Measurements from ENCODE around the gene PRTG. TPM values are rescaled to one million over a fixed set of nuclear protein-coding genes. Genes with fewer than 3 reads are reported as not detected.
"Not testable (repeated sequence)": the region's sequence is repeated elsewhere in the genome, so short reads cannot be mapped to it uniquely, and the experiment has no call there.

PRTG gene
- total RNA-seq, 1 donor from 2014 or later, result not detected

DNA sequence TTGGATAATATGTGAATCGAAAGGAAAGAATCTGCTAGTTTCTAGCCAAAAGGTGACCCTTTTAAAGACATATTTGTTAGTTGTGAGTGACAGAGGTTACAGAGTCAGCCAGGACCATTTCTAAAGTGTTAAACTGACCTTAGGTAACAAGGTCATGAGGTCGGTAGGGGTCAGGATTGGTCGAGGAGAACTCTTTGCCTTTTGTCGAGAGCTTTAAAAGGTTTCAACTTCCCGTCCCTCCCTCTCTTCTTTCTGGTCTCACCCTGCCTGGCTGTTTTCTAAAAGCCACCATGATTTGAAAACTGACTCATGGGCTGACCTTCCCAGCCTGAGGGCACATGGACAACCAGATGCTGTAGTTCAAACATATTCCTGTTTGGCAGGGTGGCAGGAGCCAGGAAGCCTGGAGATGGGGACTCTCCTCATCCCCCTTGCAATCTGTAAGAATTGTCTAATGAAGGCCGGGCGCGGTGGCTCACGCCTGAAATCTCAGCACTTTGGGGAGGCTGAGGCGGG lies 25.8 kb upstream of the PRTG start:
- intact Hi-C loops (cut with micrococcal nuclease), result no loop called here
- no peaks in the 10 kb centered on the region for H3K36me3 Mint-ChIP-seq (ENCODE audit: low read depth)
- H3K4me3 Mint-ChIP-seq, result no peak overlapping the region
- H3K27ac Mint-ChIP-seq, result no peak overlapping the region
- no peaks in the 10 kb centered on the region for H3K9me3 Mint-ChIP-seq
- no peak for DNase-seq
- H3K27me3 Mint-ChIP-seq, result peaks cover 11% of the 10 kb centered on the region
- H3K4me1 Mint-ChIP-seq, result no peaks in the 10 kb centered on the region

DNA sequence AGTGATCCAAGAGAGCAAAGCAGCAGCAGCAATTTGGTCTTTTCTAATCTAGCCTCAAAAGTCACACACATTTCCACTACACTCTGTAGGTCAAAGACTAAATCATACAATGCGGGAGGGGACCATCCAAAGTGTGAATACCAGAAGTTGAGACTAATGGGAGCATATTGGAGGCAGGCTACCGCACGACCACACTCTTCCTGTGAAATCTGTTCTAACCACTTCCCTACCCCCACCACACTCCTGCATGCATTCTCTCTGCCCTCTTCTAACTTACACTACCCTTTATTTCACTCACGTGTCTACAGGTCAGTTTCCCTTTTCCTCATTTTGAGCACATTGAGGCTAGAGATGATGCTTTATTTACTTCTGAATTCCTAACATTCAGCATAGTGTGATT lies 23.7 kb upstream of the PRTG start:
- Mint-ChIP-seq H3K4me1 (no peaks in the 10 kb centered on the region), H3K36me3 (ENCODE audit: low read depth) (no peaks in the 10 kb centered on the region), H3K27ac (no peak overlapping the region), H3K27me3 (peaks cover 9% of the 10 kb centered on the region), H3K4me3 (no peak overlapping the region), H3K9me3 (no peaks in the 10 kb centered on the region)
- intact Hi-C loops (cut with micrococcal nuclease), result no loop called here
- DNase-seq, result no peak

DNA sequence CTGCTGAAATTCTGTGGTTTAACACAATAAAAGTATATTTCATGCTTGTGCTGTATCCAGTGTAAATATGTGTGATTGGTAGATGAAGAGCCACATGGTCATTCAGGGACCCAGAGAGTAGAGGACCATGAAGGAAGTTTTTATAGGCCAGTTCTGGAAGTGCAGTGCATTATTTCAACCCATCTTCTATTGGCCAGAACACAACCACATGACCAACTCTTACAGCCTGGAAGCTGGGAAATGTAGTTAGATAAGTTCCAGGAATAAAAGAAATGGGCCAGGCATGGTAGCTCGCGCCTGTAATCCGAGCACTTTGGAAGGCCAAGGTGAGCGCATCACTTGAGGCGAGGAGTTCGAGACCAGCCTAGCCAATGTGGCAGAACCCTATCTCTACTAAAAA lies 21.4 kb upstream of the PRTG start:
- DNase-seq, result no peak
- no peaks in the 10 kb centered on the region for H3K4me1 Mint-ChIP-seq
- intact Hi-C loops (cut with micrococcal nuclease), result no loop called here
- no peak overlapping the region for H3K4me3 Mint-ChIP-seq
- no peaks in the 10 kb centered on the region for H3K36me3 Mint-ChIP-seq (ENCODE audit: low read depth)
- peaks cover 3% of the 10 kb centered on the region for H3K27me3 Mint-ChIP-seq
- H3K27ac Mint-ChIP-seq, result no peak overlapping the region
- H3K9me3 Mint-ChIP-seq, result no peaks in the 10 kb centered on the region

DNA sequence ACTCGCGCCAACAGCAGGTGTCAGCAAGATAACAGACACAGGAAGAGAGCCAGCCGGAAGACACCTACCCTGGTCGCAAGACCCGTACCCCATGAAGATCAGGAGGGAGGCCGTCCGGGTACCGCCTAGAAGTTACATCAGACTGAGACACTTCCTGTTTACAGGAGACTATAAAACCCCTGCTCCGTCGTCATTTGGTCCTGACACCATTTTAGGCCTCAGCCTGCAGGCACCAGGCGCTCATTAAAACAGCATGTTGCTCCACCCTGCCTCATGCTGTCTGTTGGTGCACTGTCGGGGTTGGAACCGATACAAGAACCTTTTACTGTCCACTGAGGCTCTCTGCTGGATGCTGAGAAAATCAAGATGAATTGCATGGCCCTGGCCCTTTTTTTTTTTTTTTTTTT lies 15.6 kb upstream of the PRTG start:
- H3K27me3 Mint-ChIP-seq, result peaks cover 11% of the 10 kb centered on the region
- no peaks in the 10 kb centered on the region for H3K4me1 Mint-ChIP-seq
- H3K36me3 Mint-ChIP-seq (ENCODE audit: low read depth), result no peaks in the 10 kb centered on the region
- no peak overlapping the region for H3K27ac Mint-ChIP-seq
- no peak overlapping the region for H3K4me3 Mint-ChIP-seq
- no peaks in the 10 kb centered on the region for H3K9me3 Mint-ChIP-seq
- DNase-seq, result no peak
- intact Hi-C loops (cut with micrococcal nuclease), result no loop called here

DNA sequence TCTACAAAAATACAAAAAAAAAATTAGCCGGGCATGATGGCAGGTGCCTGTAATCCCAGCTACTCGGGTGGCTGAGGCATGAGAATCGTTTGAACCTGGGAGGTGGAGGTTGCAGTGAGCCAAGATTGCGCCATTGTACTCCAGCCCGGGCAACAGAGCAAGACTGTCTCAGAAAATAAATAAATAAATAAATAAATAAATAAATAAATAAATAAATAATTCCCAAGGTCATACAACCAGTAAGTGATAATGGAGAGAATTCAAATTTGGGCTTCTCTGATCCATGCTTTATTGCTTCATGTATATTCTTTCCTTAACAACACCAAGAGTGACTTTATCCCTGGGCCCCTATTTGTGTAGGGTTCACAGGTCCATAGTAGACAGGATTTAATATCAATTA lies 10.5 kb upstream of the PRTG start:
- not testable (repeated sequence) for H3K27ac Mint-ChIP-seq

DNA sequence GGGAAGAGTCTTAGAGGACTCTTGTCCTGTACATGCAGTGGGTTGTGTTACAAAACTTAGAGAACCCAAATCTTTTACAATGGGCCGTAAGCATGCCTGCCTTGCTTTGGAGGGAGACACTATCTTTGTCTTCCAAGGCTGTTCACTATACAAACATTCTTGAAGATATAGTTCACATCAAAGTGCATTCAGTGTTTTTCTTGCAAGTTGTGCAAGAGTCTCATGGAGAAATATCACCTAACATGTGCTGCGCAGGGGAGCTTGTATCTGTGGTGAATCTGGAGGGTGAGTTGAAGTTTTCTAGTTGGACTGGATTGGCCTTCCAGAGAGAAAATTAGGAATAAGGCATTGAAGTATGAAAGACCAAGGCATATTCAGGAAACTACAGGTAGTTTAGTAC lies 7.8 kb upstream of the PRTG start:
- DNase-seq, result no peak
- H3K4me3 Mint-ChIP-seq, result no peak overlapping the region
- no peaks in the 10 kb centered on the region for H3K9me3 Mint-ChIP-seq
- no peaks in the 10 kb centered on the region for H3K4me1 Mint-ChIP-seq
- H3K27ac Mint-ChIP-seq, result no peak overlapping the region
- H3K36me3 Mint-ChIP-seq (ENCODE audit: low read depth), result no peaks in the 10 kb centered on the region
- intact Hi-C loops (cut with micrococcal nuclease), result no loop called here
- H3K27me3 Mint-ChIP-seq, result peaks cover 19% of the 10 kb centered on the region

More for the DNA sequence above, 10.5 kb upstream of the PRTG start:
- intact Hi-C loops (cut with micrococcal nuclease); H3K9me3 Mint-ChIP-seq; H3K4me3 Mint-ChIP-seq; H3K4me1 Mint-ChIP-seq; H3K36me3 Mint-ChIP-seq (ENCODE audit: low read depth); DNase-seq: not testable (repeated sequence)
- H3K27me3 Mint-ChIP-seq, result peaks cover 16% of the 10 kb centered on the region

DNA sequence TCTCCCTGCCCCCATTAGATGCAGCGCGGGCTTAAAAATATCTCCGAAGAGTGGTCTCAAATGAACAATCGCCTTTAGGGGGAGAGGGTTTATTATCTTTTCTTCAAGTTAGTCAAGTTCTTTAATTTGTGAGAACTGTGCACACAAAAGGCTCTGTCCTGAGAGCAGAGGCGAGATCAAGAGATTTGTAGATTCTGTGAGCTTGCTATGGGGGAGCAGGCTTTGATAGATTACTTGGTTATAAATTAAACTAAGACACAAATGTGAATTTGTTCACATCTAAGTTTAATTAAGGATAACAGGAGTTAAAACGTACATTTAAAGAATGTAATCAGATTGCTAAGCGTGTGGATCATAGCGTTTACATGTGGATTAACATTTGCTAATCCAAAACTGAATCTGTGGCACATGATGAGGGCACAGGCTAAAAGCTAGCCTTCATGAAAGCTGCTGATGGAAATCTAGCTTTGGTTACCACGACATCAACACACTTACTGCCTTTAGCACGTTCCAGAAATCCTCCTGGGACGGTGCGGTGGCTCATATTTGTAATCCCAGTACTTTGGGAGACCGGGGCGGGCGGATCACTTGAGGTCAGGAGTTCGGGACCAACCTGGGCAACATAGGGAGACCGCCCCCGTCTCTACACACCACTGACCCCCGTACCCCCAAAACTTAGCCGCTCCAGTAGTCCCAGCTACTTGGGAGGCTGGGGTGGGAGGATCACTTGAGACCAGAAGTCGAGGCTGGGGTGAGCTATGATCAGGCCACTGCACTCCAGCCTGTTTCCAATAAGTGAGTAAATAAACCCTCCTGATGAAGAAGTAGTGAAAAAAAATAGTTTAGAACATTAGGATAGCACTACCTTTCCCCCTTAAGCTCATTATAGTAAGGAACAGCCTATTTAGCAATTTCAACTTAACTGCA lies 1.0 kb upstream of the PRTG start:
- Mint-ChIP-seq H3K4me3 (peak overlapping the region; percentile 34), H3K36me3 (ENCODE audit: low read depth) (no peaks in the 10 kb centered on the region), H3K9me3 (no peaks in the 10 kb centered on the region), H3K27me3 (peaks cover 34% of the 10 kb centered on the region), H3K27ac (peak overlapping the region; percentile 32), H3K4me1 (no peaks in the 10 kb centered on the region)
- no peak for DNase-seq
- intact Hi-C loops (cut with micrococcal nuclease), result no loop called here

DNA sequence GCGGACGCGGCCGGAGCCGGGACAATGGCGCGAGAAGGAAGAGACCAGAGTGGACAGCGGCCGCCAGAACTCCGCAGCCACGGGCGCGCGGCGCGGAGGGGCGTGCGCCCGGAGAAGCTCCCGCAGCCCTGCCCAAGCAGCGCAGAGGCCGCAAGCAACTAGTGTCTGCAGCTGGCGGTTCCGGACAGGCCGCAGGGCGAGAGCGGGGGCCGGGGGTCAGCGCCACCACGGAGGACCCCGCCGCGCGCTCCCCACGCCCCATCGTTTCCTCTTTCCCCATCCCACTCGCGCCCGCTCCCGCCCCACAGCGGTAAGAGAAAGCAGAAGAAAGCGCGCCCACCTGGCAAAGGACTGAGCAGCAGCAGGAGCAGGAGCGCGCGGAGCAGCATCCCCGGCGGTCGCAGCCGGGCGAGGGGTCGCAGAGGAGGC lies 440 bp downstream of the PRTG start:
- intact Hi-C loops (cut with micrococcal nuclease), result no loop called here
- H3K27ac Mint-ChIP-seq, result no peak overlapping the region
- no peaks in the 10 kb centered on the region for H3K36me3 Mint-ChIP-seq (ENCODE audit: low read depth)
- H3K4me1 Mint-ChIP-seq, result no peaks in the 10 kb centered on the region
- H3K4me3 Mint-ChIP-seq, result peak overlapping the region; percentile 74
- DNase-seq, result peak; percentile 68
- H3K9me3 Mint-ChIP-seq, result no peaks in the 10 kb centered on the region
- peaks cover 39% of the 10 kb centered on the region for H3K27me3 Mint-ChIP-seq

DNA sequence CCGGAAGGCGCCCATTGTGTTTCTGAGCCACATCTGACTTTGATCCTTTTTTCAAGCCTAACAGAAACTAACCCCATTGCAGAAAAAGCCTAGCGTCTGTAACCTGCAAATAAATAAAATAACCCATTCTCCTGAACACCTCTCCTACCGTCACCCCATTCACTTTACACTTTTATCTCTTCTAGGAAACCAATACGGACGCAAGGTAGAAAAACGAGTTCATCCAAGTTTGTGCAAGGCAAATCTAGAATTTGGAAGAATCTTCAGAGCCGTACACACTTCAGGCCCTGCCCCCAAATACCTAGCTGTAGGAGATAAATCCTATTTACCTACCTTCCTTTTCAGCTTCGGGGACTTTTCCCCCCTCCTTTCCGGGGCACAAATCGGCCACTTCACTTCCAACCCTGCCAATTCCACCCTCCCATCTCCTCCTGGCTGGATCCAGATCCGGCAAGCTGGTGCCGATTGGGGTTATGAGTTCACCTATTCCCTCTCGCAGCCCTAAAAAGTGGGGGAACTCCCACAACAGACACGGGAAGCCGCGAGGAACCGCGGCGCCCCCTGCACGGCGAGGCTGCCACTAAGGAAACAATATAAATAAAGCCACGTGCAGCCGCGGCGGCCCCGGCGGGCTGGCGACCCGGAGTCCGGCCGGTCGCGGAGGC lies 987 bp downstream of the PRTG start:
- no peak overlapping the region for H3K4me3 Mint-ChIP-seq
- H3K36me3 Mint-ChIP-seq (ENCODE audit: low read depth), result no peaks in the 10 kb centered on the region
- H3K4me1 Mint-ChIP-seq, result no peaks in the 10 kb centered on the region
- peaks cover 40% of the 10 kb centered on the region for H3K27me3 Mint-ChIP-seq
- peak; percentile 60 for DNase-seq
- no peak overlapping the region for H3K27ac Mint-ChIP-seq
- intact Hi-C loops (cut with micrococcal nuclease), result no loop called here
- no peaks in the 10 kb centered on the region for H3K9me3 Mint-ChIP-seq

DNA sequence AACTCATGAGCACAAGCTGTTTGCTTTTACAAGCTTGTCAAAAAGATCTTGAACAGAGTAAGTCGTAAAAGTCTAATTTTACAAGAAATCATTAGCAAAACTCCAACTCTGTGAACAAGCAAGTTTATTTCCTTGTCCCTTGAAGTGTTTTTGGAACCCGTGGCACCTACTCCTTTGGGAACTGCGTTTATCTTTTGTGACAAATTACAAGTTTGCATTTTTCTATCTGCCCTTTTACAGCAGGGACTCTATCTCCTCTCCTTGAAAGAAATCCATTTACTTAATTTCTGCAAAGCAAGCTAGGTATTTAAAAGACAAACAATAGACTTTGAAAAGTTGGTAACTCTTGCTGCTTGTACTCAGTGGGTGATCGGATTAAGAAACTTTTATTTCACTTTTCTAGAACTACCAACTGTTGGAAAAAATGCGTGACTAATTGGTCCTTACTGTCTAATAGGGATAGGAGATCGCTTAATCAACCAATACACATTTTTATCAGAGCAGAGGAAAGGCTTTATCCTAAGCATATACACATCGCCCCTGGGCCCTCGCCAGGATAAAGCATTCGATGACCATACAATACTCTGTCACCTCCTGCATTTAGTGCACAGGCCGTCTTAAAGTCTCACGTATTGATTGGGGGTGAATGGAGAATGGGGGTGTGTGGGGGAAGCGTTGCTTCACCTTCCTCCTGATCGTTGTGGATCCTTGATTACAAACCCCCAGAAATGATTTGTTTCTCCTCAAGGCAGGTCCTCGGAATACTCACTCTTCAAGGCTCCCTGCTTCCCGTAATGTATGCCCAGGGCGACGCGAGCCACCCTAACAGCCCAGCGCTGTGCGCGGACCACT lies 1.7 kb downstream of the PRTG start:
- no peak overlapping the region for H3K4me3 Mint-ChIP-seq
- H3K36me3 Mint-ChIP-seq (ENCODE audit: low read depth), result no peaks in the 10 kb centered on the region
- intact Hi-C loops (cut with micrococcal nuclease), result no loop called here
- H3K4me1 Mint-ChIP-seq, result no peaks in the 10 kb centered on the region
- H3K27me3 Mint-ChIP-seq, result peaks cover 45% of the 10 kb centered on the region
- H3K9me3 Mint-ChIP-seq, result no peaks in the 10 kb centered on the region
- peak; percentile 60 for DNase-seq
- H3K27ac Mint-ChIP-seq, result no peak overlapping the region

DNA sequence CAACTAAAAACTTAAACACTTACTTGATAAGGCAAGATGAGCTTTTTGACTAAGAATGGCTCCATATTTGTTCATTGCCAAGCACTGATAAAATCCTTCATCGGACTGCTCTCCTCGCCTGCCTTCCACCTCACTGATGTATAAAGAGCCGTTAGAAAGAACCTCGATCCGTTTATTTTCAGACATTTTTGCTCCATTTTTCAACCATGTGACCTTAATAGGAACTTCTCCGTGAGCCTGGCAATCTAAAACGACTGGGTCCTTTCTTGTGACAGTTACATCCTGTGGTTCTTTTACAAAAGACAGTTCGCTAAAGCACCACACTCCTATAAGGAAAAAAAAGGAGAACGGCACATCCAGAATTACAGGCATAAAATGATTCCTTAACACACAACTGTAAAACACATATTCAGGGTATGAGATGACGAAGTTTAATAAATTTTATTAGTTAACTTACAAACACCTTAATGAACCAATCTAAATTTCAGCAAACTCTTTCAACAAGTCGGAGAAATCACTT lies 2.5 kb downstream of the PRTG start:
- Mint-ChIP-seq H3K27ac (no peak overlapping the region), H3K27me3 (peaks cover 48% of the 10 kb centered on the region), H3K4me3 (no peak overlapping the region), H3K36me3 (ENCODE audit: low read depth) (no peaks in the 10 kb centered on the region), H3K9me3 (no peaks in the 10 kb centered on the region), H3K4me1 (no peaks in the 10 kb centered on the region)
- intact Hi-C loops (cut with micrococcal nuclease), result no loop called here
- no peak for DNase-seq

DNA sequence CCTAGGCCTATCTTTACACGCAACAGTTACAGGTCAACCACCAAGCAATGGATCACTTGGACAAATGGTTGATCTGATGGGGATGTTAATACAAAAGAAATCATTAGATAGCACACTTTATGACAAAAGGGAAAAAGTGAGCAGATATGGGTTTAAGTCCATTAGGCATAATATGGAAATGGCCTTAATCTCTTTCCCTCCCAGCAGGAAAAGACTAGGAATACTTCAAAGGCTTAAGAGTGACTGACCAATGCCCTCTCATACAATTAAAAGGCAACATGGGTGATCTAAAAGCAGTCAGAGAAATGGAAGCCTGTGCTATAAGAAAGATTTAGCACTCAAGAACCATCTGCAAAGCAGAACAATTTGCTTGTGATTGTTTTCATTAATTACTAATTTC lies 3.3 kb downstream of the PRTG start:
- no peaks in the 10 kb centered on the region for H3K36me3 Mint-ChIP-seq (ENCODE audit: low read depth)
- intact Hi-C loops (cut with micrococcal nuclease), result no loop called here
- no peak overlapping the region for H3K4me3 Mint-ChIP-seq
- no peaks in the 10 kb centered on the region for H3K9me3 Mint-ChIP-seq
- H3K27ac Mint-ChIP-seq, result no peak overlapping the region
- no peaks in the 10 kb centered on the region for H3K4me1 Mint-ChIP-seq
- peaks cover 45% of the 10 kb centered on the region for H3K27me3 Mint-ChIP-seq
- no peak for DNase-seq

DNA sequence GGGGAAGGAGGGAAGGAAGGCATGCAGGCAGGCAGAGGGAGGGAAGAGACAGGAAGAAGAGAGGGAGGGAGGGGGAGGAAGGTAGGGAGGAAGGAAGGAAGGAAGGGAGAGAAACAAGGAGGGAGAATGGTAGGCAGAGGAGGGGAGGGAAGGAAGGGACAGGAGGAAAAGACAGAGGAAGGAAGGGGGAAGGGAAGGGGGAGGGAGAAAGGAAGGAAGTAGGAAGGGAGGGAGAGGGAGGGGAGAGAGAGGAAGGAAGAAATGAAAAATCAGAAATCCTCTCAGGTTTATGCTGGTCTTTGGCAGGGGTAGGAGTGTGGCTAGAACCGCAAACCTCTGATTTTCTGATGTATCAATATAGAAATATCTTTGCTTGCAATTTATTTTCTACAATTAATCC lies 4.2 kb downstream of the PRTG start:
- no peaks in the 10 kb centered on the region for H3K36me3 Mint-ChIP-seq (ENCODE audit: low read depth)
- no peak for DNase-seq
- H3K9me3 Mint-ChIP-seq, result no peaks in the 10 kb centered on the region
- intact Hi-C loops (cut with micrococcal nuclease), result no loop called here
- H3K27ac Mint-ChIP-seq, result no peak overlapping the region
- H3K27me3 Mint-ChIP-seq, result peaks cover 40% of the 10 kb centered on the region
- no peaks in the 10 kb centered on the region for H3K4me1 Mint-ChIP-seq
- H3K4me3 Mint-ChIP-seq, result no peak overlapping the region

Data from activated CD4-positive, alpha-beta T cell treated with anti-CD3 and anti-CD28 coated beads, Interleukin-2, amount 10 ng/mL, durations not matched to agents 24 days and 14 days (primary cell).